Stomach (tissue), 4 donors: ENCODE results near the gene PHF21A.

Experiments
- CTCF ChIP-seq, 7 experiments: fragments of 450-650 bp in 4 of 7; fragments of 200-600 bp in 3 of 7; sonication (generic) in 3 of 7; IDR thresholded peaks; one replicate each; pipeline ENCODE4 v1.5.1; 2016 to 2019; ENCODE audit warnings: antibody characterized with exemption in 7 of 7, control low read depth in 2 of 7, mild to moderate bottlenecking in 1 of 7
- EP300 ChIP-seq: sonication (generic); formaldehyde crosslinking; IDR thresholded peaks from one replicate; pipeline ENCODE4 v1.6.1; 2017; ENCODE audit warnings: antibody characterized with exemption

- TF ChIP-seq CTCF (IDR thresholded peaks at IDR 0.05) (no peak), EP300 (no peak)
These were observed 6.9 kb downstream of the PHF21A start for GRCh38 chr11:46114378-46114777.
